Mucosa of gallbladder (tissue), 1 donor: ENCODE measurements around the gene TARS3. TPM values are rescaled to one million over a fixed set of nuclear protein-coding genes. Genes with fewer than 3 reads are reported as not detected.
"Not testable (repeated sequence)": the region's sequence is repeated elsewhere in the genome, so short reads cannot be mapped to it uniquely, and the experiment has no call there.

Experiments
- DNase-seq: peaks from one replicate; pipeline ENCODE4 v3.0.0-alpha.2; 2020; ENCODE audit warnings: low spot score
- total RNA-seq: library from RNA; stranded (reverse); gene quantifications from one replicate; pipeline ENCODE4 v1.2.1, GENCODE V29; 2021
- donor health status: DM: no; HTN: no; CAD: no.

Gene TARS3
- total RNA-seq, 1 donor from 2014 or later = 10.9 TPM

DNA sequence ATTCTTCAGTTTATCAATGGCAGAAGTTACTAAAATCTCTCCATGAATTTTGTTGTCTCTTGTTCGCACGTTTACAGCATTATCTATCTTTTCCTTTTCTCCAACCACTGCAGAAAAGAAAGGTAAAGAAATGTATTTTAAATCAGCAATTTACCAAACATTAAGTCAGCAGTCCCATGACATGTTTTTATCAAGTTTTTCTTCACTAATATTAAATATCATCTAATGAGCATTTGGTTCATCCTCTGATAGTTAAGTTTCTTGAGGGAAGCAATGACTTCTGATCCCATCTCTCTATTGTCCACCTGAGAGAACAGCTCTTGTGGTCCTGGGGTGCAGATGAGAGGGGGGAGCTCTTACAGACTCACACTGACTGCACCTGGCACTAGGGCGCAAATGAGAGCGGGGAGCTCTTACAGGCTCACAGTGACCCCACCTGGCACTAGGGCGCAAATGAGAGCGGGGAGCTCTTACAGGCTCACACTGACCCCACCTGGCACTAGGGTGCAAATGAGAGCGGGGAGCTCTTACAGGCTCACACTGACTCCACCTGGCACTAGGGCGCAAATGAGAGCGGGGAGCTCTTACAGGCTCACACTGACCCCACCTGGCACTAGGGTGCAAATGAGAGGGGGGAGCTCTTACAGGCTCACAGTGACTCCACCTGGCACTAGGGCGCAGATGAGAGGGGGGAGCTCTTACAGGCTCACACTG is 69.5 kb downstream of the TARS3 start:
- not testable (repeated sequence) for DNase-seq

- no peak for DNase-seq
Measured at GRCh38 chr15:101654171-101654570, 70.1 kb downstream of the TARS3 start.

- no peak for DNase-seq
Measured at GRCh38 chr15:101652786-101653430, 71.4 kb downstream of the TARS3 start.

DNA sequence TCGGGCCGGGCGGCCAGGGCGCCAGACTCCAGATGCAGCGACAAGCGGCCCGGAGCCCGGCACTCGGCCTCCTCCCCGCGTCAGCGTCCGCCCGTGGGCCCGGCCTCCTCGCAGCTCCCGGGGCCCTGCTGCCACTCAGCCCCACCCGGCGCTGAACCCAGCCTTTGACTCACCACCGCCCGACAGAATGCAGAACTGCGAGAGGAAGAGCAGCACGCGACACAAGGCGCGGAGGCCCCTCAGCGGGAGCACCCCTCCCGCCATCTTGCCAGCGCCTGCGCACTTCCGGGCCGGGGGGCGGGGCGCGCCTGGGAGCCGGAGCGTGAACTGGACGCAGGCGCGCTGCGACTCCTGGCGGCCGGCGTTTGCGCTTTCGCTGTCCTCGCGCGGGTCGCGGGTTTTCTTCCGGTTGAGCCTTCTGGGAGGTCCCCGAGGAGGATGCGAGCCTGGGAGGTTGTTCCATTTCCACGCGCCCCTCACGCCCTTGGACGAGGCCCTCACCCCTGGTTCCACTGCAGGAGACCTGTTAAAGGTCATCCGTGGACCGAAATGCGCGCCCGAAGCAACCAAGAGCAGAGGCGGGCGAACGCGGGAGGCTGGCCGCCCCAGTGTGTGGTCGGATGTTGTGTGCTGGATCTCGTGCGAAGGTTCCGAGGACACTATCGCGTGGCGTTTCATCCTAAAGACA is 72.0 kb downstream of the TARS3 start, which contains the start of gene TM2D3:
TSS of gene TM2D3 (minus strand) at position 284 of the 688 bp plus-strand sequence. CDS start at position 264, 20 bp downstream.
- peak; percentile 94 for DNase-seq

DNA sequence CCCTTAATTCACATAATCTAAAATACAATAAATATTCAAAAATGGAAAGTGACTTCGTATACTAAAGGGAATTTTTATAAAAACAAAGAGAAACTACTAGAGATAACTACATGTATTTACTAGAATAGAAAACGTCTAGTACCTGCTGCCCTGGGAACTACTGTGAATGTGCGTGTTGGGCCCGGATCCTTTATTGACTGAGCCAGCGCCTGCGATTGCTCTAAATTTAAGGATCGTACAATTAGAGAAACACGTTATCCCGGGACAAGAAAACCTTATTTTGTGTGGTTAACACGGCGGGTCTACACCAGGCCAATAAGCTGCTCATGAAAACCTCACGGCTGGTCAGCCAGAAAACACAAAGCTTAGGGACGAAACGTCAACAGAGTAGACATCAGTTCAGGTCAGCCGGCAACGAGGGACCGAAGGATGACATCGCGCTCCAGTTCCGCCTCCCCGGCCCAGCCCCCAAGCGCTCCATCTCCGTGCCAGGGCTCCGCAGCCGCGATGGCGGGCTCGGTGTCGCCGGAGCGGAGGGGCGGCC is 72.6 kb downstream of the TARS3 start:
- peak; percentile 37 for DNase-seq

DNA sequence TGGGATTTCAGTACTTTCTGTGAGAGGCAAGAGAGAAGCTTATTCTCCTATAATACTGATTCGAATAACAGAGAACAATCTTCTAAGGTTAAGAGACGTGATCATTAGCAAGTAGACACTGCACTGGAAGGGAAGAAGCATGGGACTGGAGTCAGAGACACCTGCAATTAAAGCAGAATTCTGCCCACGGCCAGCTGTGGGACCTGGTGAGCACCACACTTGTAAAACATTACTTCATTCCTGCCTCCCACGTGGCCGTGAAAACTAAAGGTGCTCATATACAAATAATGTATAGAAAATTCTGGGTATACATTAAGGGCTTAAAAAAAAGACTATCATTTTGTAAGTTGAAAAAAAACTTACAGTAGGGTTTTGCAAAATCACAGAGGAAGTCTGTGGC is 74.1 kb downstream of the TARS3 start:
- no peak for DNase-seq

DNA sequence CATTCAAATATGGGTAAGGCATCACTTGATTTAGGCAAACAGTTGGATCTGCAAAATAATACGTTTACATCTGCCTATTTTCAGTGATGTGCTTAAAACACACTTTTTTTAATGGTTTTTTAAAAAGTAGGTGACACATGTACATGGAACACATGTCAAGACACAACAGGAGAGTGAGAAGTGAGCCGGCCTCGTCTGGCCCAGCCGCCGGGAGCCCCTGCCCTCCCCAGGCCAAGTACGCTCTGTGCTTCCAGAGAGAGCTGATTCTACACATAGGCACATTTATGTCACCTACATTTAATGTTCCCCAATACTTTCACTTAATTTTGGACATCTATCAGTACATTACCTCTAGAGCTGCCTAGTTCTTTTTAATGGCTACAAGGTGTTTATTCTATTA is 75.9 kb downstream of the TARS3 start:
- DNase-seq = no peak

DNA sequence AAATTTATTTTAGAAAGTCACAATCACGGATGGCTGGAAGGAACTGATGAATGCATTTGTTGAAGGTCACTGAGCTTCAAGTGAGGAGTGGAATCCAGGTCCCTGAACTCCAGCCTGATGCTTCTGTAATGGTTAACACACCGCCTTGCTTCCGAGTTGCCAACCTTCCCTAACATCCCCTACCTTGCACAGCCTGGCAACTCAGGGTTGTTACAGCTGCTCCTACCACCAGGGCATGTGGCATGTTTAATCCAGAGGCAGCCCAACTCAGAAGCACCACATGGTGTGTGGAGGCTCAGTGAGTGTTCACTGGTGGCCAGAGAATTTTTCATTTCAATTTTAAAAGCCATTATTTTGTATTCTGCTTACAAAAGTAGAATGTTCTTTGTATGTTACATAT is 77.0 kb downstream of the TARS3 start:
- no peak for DNase-seq

- DNase-seq = no peak
Measured at GRCh38 chr15:101646672-101647071, 77.6 kb downstream of the TARS3 start.

- DNase-seq = no peak
Measured at GRCh38 chr15:101642361-101642760, 81.9 kb downstream of the TARS3 start.

GRCh38 chr15:101641894-101642293 is 82.4 kb downstream of the TARS3 start:
- DNase-seq = no peak

DNA sequence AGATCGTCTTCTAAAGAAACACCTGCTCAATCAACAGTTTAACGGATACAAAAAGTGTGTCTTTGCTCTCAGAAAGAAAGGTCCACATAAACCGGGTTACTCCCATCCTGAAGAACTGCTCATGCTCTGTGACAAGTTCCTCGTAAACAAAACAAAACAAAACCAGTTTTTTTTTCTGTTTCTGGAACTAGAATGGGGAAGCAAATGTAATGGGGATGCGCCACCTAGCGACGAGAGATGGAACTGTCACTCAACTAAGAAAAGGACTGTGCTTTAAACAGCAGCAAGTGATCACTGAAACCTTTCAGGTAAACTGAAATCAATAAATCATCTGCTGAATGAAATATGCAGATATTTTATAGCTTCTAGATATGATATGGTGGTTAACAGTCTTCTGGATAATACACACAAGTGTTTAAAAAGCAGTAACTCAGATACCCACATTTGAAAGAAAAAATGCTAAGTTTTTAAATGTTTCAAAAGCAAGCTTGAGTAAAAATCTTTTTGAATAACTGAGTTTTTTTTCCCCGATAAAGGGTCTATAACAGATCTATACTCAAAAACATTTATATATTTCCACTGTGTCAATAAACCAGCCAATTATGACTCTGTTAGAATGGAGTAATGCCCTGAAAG is 83.0 kb downstream of the TARS3 start:
- DNase-seq = peak; percentile 79

DNA sequence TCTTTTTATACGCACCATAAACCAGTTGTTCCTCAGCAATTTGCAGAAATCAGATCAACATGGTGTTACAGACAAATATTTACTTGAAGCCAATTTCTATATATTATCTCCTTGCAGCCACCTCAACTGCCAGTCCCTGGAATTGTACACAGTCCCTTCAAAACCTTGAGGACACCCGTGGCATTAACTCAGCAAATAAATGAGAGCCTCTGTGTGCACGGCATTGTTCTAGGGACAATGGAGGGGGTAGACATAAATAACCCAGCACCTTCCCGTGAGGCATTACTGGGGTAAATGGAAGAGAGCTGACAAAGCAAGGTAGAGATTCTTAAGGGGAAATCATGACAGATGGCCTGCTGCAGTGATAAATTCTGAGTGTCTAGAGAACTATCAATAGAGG is 84.6 kb downstream of the TARS3 start:
- DNase-seq = no peak

DNA sequence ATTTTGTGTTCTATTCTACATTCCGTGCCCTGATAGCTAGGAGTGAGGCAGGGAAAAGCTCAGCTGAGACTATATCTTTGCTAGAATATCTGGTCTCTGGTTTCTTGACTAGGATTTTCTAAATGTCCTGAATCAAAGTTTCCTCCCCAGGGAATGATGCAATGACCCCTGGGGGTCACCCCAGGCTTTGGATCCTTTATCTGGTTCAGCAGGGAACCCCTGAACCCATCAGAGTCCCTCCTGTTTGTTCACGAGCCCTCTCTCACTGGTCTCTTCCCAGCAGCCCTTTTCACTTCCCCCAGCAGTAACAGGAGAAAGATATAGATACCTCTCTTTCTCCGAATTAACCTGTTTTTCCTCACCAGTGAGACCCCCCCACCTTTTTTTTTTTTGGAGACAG is 86.4 kb downstream of the TARS3 start:
- DNase-seq = no peak

- DNase-seq = no peak
Measured at GRCh38 chr15:101637516-101637915, 86.8 kb downstream of the TARS3 start.

DNA sequence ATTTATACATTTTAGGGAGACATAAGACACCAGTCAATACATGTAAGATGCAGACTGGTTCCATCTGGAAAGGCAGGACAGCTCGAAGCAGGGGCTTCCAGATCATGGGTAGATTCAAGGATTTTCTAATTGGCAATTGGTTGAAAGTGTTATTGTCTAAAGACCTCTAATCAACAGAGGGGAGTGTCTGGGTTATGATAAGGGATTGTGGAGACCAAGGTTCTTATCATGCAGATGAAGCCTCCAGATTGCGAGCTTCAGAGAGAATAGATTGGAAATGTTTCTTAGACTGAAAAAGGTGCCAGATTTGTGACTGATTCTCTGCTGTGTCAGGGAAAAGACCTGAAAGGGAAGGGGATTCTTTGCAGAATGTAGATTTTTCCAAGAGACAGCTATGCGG is 87.2 kb downstream of the TARS3 start:
- no peak for DNase-seq

GRCh38 chr15:101635944-101636727 is 88.1 kb downstream of the TARS3 start:
- DNase-seq = no peak

GRCh38 chr15:101633356-101633755 is 90.9 kb downstream of the TARS3 start:
- no peak for DNase-seq

- DNase-seq = not testable (repeated sequence)
Measured at GRCh38 chr15:101626729-101627128, 97.5 kb downstream of the TARS3 start.

- no peak for DNase-seq
Measured at GRCh38 chr15:101625980-101626379, 98.3 kb downstream of the TARS3 start.

GRCh38 chr15:101625184-101625583 is 99.1 kb downstream of the TARS3 start:
- DNase-seq = no peak
